Measurements from ENCODE around the gene AHR. TPM values are rescaled to one million over a fixed set of nuclear protein-coding genes. Genes with fewer than 3 reads are reported as not detected.
"Not testable (repeated sequence)": the region's sequence is repeated elsewhere in the genome, so short reads cannot be mapped to it uniquely, and the experiment has no call there.

Gene AHR
- total RNA-seq, 1 donor from 2014 or later = 59.1 TPM

DNA sequence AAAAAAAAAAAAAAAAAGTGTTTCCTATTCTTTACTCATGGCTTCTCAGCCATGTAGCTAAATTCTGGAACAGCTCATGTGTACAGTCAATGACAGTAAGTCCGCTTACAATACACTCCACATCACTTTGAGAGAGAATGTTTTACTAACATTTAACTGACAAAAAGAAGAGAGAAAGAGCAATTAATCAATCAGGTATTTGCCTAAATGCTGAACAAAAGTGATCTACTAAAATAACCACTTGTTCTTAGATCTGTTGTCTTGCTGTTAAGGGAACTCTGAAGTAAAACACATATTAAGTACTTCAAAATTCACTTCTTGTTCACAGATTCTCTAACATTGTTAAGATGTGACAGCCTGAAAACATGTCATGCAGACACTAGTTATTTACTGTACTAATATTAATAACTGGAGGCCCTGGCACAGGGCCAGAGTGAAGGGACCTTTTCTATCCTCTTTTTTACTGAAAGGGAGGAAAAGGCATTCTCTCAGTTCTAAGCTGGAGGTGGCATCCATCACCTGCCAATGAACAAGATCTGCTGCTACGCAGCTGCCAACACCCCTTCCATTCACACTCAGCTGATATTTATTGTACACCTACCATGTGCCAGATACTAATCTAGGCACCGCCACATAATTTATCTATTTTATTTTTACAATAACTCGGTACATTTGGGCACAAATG is 72.6 kb downstream of the AHR start:
- no peak overlapping the region for H3K4me3 ChIP-seq (ENCODE audit: low read depth, low read length)
- TF ChIP-seq, protein P1, sequence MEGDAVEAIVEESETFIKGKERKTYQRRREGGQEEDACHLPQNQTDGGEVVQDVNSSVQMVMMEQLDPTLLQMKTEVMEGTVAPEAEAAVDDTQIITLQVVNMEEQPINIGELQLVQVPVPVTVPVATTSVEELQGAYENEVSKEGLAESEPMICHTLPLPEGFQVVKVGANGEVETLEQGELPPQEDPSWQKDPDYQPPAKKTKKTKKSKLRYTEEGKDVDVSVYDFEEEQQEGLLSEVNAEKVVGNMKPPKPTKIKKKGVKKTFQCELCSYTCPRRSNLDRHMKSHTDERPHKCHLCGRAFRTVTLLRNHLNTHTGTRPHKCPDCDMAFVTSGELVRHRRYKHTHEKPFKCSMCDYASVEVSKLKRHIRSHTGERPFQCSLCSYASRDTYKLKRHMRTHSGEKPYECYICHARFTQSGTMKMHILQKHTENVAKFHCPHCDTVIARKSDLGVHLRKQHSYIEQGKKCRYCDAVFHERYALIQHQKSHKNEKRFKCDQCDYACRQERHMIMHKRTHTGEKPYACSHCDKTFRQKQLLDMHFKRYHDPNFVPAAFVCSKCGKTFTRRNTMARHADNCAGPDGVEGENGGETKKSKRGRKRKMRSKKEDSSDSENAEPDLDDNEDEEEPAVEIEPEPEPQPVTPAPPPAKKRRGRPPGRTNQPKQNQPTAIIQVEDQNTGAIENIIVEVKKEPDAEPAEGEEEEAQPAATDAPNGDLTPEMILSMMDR (conservative IDR thresholded peaks at IDR 0.05; ENCODE audit: low read depth, low read length) = no peak
- DNase-seq (ENCODE audit: low read depth) = no peak

DNA sequence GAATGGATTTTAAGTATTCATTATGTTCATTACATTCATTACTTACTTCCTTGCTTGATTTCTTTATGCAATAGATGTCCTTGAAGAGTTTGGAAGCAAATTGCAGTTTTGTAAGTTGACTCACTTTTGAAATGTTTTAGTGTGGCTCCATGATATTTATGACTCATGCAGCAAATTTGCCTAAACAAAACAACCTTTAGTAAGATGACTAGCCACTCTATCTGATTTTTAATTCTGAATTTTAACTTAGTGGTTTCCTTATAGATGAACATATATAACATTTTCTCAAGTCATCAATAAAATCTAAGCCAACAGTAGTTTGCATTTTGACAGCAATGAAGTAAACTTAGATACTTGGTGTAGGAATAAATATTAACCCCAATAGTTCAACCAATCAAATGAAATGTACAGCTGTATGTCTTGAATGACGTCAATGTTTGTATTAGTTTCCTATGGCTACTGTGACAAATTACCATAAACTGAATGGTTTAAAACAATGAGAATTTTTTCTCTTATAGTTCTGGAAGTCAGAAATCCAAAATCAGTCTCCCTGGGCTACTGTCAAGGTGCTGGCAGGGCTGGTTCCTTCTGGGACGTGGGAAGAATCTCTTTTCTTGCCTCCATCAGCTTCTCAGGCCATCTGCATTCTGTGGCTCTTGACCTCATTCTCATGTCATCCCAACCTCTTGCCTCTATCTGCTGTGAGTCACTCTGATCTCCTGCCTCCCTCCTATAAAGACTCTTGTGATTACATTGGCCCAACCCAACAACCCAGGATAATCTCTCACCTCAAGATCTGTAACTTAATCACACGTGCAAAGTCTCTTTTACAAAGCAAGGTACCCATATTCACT is 73.4 kb downstream of the AHR start:
- TF ChIP-seq, protein P1 (conservative IDR thresholded peaks at IDR 0.05; ENCODE audit: low read depth, low read length) = no peak
- peak; percentile 84 for DNase-seq (ENCODE audit: low read depth)
- H3K4me3 ChIP-seq (ENCODE audit: low read depth, low read length) = no peak overlapping the region

DNA sequence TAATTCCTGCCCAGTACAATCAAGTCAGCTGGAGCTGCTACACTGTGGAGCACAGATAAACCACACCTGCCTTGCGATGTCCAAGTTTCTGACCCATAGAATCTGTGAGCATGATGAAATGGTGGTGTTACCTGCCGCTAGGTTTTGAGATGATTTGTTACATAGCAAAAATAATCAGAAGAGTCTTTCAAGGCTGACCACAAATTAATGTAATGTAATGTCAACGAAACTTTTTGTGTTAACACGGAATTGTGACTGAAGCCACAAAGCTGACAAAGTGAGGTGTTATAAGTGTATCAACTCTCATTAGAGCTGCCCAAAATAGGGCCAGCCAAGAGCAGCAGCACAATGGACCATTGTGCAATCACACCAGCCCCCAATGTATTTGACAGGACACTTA is 75.7 kb downstream of the AHR start:
- TF ChIP-seq, protein P1 (conservative IDR thresholded peaks at IDR 0.05; ENCODE audit: low read depth, low read length) = no peak
- no peak overlapping the region for H3K4me3 ChIP-seq (ENCODE audit: low read depth, low read length)

GRCh38 chr7:17374654-17375053 is 76.2 kb downstream of the AHR start:
- DNase-seq (ENCODE audit: low read depth) = no peak
- TF ChIP-seq, protein P1 (conservative IDR thresholded peaks at IDR 0.05; ENCODE audit: low read depth, low read length) = no peak
- peak overlapping the region; percentile 11 for H3K4me3 ChIP-seq (ENCODE audit: low read depth, low read length)

More for the DNA sequence above, 75.7 kb downstream of the AHR start:
- no peak for DNase-seq (ENCODE audit: low read depth)

GRCh38 chr7:17376595-17376994 is 78.1 kb downstream of the AHR start:
- DNase-seq (ENCODE audit: low read depth) = no peak
- TF ChIP-seq, protein P1 (conservative IDR thresholded peaks at IDR 0.05; ENCODE audit: low read depth, low read length) = no peak

GRCh38 chr7:17380736-17381662 is 82.5 kb downstream of the AHR start:
- H3K4me3 ChIP-seq (ENCODE audit: low read depth, low read length) = no peak overlapping the region
- TF ChIP-seq, protein P1 (conservative IDR thresholded peaks at IDR 0.05; ENCODE audit: low read depth, low read length) = no peak
- no peak for DNase-seq (ENCODE audit: low read depth)

More at GRCh38 chr7:17376595-17376994, 78.1 kb downstream of the AHR start:
- peak overlapping the region; percentile 22 for H3K4me3 ChIP-seq (ENCODE audit: low read depth, low read length)

DNA sequence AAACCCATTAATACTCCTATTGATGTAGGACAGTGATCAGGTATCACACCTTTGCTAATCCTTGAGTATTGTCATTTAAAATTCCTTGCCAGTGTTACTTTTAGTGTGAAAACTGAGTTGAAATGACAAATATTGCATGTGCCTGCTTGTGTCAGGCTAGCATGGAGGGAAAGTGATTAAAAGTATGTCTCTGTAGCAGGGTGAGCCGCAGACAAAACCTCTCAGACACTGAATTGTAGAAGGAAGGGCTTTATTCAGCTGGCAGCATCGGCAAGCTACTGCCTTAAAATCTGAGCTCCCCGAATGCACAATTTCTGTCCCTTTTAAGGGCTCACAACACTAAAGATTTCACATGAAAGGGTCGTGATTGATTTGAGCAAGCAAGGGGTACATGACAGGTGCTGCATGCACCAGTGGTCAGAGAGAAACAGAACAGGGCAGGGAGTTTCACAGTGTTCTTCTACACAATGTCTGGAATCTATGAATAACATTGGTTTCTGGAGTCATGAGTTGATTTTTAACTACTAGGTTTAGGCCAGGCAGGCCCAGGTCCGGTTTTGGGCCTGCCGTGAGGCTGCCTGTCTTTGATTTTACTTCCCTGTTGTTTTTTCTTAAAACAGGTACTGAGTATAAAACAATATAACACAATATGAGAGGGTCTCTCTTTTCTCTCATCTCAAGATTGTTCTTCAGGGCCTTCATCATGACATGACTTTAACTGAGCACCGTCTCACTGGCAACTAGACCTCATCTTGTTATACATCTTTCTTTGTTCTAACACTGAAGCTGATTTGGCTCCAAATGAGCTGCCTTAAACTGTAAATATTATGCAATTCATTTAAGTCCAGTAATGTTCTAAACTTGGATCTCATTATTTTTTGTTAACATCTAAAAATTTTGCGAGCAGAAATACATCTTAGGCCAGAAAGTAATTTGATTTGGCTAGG is 84.2 kb downstream of the AHR start:
- DNase-seq (ENCODE audit: low read depth) = peak; percentile 67
- H3K4me3 ChIP-seq (ENCODE audit: low read depth, low read length) = not testable (repeated sequence)
